22Rv1 (cell line): Measurements from ENCODE around the gene SRSF6.

ENCODE experiments used
- ZFX ChIP-seq: fragments of 450-650 bp; IDR thresholded peaks from 2 replicates; pipeline ENCODE4 v1.6.1; 2017; ENCODE audit warnings: antibody characterized with exemption, borderline replicate concordance
- TF ChIP-seq, protein P1 (sequence below): fragments of 450-650 bp; IDR thresholded peaks from 2 replicates; pipeline ENCODE4 v1.5.1; 2017; ENCODE audit warnings: mild to moderate bottlenecking

DNA sequence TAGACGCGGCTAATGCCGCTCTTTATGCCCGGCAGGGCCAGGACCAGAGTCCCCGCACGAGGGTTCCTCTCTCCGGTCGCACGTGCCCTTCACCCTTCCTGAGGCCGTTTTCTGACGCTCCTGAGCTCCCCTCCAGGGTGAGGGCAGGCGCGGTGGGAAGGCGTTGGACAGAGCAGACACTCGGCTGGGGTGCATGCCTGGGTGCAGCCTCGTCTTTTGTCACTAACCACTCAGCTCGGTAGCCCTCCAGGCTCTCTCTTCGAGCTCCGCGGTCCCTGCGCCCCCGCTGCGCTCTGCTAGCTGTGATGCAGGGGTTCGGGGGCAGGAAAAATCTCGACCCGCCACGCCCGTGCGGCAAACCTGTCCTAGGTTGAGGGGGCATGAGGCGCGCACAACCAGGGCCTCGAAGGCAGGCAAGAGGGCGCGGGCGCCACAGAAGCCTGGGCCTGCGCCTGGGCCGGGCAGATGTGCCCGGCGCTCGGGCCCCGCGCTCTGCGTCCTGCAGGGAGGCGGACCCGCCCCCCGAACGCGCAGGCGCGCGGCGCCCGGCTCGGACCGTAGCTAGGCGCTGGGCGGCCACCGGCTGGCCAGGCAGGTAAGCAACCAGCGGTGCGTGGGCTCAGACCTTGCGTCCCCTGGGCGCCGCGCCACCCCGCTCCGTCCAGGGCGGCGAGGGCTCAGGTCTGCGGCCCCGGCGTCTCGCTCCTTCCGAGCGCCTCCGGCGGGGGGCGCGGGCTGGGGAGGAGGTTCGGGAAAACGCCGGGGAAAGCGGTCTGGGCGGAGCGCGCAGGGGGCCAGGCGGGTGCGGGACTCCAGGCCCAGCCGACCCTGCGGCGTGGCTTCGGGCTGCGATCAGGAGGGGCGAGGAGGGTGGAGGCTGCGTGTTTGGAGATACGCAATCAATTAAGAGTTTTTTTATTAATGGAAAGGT, 49.7 kb downstream of the SRSF6 start, which contains the start of gene L3MBTL1:
- TF ChIP-seq, protein P1, sequence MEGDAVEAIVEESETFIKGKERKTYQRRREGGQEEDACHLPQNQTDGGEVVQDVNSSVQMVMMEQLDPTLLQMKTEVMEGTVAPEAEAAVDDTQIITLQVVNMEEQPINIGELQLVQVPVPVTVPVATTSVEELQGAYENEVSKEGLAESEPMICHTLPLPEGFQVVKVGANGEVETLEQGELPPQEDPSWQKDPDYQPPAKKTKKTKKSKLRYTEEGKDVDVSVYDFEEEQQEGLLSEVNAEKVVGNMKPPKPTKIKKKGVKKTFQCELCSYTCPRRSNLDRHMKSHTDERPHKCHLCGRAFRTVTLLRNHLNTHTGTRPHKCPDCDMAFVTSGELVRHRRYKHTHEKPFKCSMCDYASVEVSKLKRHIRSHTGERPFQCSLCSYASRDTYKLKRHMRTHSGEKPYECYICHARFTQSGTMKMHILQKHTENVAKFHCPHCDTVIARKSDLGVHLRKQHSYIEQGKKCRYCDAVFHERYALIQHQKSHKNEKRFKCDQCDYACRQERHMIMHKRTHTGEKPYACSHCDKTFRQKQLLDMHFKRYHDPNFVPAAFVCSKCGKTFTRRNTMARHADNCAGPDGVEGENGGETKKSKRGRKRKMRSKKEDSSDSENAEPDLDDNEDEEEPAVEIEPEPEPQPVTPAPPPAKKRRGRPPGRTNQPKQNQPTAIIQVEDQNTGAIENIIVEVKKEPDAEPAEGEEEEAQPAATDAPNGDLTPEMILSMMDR: 0 out of 2 replicates have a peak, but pooled peaks have one; percentile 13
- no peak for TF ChIP-seq ZFX
